ENCODE measurements around the gene TNP2.

Gene TNP2

DNA sequence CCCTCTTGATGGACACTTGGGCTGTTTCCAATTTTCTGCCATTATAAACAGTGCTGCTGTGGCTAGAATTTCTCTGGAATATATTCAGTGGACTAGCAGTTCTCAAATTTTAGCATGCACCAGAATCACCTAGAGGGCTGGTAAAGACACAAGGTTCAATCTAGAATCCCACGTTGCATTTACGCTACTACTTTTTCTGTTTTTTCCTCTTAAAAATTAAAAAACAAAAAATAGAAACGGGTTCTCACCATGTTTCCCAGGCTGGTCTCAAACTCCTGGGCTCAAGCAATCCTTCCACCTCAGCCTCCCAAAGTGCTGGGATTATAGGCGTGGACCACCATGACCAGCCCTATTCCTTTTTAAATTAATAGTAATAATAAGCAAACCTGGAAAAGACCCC, 26.5 kb upstream of the TNP2 start:
- ATAC-seq (ENCODE audit: insufficient read depth, low read depth) (no peak), DNase-seq (no peak)
- no peak overlapping the region for H3K27ac ChIP-seq (ENCODE audit: low read length)
- peaks cover 3% of the 10 kb centered on the region; the same call in 1 of the 2 replicates for H4K20me1 ChIP-seq (ENCODE audit: insufficient read depth, low read length)
- no peak overlapping the region for H3K4me3 ChIP-seq (ENCODE audit: low read depth in 1 of 2, low read length in 2 of 2)
- no peak overlapping the region for H3K4me2 ChIP-seq (ENCODE audit: insufficient read depth, low read length)
- H3K27me3 ChIP-seq (ENCODE audit: insufficient read depth, low read length, poor library complexity) = no peaks in the 10 kb centered on the region
- H3K79me2 ChIP-seq (ENCODE audit: insufficient read depth, low read length) = no peaks in the 10 kb centered on the region
- peaks cover 45% of the 10 kb centered on the region for H3K4me1 ChIP-seq (ENCODE audit: insufficient read depth, low read length)
- no peaks in the 10 kb centered on the region for H3K36me3 ChIP-seq (ENCODE audit: insufficient read depth, low read length)
- no peak overlapping the region for H2AFZ ChIP-seq (ENCODE audit: low read depth, low read length)
- no peak overlapping the region for H3K9ac ChIP-seq (ENCODE audit: low read depth, low read length)
- H3K9me3 ChIP-seq (ENCODE audit: insufficient read depth, low read length, severe bottlenecking) = no peaks in the 10 kb centered on the region
- TF ChIP-seq EZH2 (IDR thresholded peaks at IDR 0.05; ENCODE audit: borderline replicate concordance, low read depth, low read length, severe bottlenecking) = no peak
- TF ChIP-seq, protein P1, sequence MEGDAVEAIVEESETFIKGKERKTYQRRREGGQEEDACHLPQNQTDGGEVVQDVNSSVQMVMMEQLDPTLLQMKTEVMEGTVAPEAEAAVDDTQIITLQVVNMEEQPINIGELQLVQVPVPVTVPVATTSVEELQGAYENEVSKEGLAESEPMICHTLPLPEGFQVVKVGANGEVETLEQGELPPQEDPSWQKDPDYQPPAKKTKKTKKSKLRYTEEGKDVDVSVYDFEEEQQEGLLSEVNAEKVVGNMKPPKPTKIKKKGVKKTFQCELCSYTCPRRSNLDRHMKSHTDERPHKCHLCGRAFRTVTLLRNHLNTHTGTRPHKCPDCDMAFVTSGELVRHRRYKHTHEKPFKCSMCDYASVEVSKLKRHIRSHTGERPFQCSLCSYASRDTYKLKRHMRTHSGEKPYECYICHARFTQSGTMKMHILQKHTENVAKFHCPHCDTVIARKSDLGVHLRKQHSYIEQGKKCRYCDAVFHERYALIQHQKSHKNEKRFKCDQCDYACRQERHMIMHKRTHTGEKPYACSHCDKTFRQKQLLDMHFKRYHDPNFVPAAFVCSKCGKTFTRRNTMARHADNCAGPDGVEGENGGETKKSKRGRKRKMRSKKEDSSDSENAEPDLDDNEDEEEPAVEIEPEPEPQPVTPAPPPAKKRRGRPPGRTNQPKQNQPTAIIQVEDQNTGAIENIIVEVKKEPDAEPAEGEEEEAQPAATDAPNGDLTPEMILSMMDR (IDR thresholded peaks at IDR 0.05; ENCODE audit: borderline replicate concordance, extremely low read depth, low read length, poor library complexity, severe bottlenecking) = no peak

DNA sequence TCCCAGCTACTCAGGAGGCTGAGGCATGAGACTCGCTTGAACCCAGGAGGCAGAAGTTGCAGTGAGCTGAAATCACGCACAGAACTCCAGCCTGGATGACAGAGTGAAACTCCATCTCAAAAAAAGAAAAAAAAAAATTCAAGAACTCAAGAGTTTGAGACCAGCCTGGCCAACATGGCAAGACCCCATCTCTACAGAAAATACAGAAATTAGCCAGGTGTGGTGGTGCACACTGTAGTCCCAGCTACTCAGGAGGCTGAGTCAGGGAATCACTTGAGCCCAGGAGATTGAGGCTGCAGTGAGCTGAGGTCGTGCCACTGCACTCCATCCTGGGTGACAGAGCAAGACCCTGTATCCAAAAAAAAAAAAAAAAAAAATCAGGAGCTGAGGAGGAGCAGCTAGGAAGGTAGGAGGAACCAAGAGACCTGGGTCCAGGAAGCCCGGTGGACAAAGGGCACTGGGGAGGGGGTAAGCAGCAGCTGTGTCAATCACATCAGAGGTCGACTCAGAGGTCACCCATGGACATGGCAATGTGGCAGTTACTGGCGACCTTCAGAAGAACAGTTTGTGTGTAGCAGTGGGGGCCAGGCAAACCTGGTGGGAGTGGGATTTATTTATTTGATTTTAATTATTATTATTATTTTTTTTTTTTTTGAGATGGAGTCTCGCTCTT, 23.1 kb upstream of the TNP2 start:
- DNase-seq = no peak

GRCh38 chr16:11291091-11291703, 22.1 kb upstream of the TNP2 start:
- H3K36me3 ChIP-seq (ENCODE audit: insufficient read depth, low read length) = no peaks in the 10 kb centered on the region
- no peaks in the 10 kb centered on the region for H3K27me3 ChIP-seq (ENCODE audit: insufficient read depth, low read length, poor library complexity)
- no peak overlapping the region for H2AFZ ChIP-seq (ENCODE audit: low read depth, low read length)
- no peak for TF ChIP-seq EZH2 (IDR thresholded peaks at IDR 0.05; ENCODE audit: borderline replicate concordance, low read depth, low read length, severe bottlenecking)
- TF ChIP-seq, protein P1 (IDR thresholded peaks at IDR 0.05; ENCODE audit: borderline replicate concordance, extremely low read depth, low read length, poor library complexity, severe bottlenecking) = no peak
- DNase-seq (no peak), ATAC-seq (ENCODE audit: insufficient read depth, low read depth) (no peak)
- H3K79me2 ChIP-seq (ENCODE audit: insufficient read depth, low read length) = no peaks in the 10 kb centered on the region
- H4K20me1 ChIP-seq (ENCODE audit: insufficient read depth, low read length) = no peaks in the 10 kb centered on the region
- no peak overlapping the region for H3K4me3 ChIP-seq (ENCODE audit: low read depth in 1 of 2, low read length in 2 of 2)
- H3K9me3 ChIP-seq (ENCODE audit: insufficient read depth, low read length, severe bottlenecking) = no peaks in the 10 kb centered on the region
- no peak overlapping the region for H3K27ac ChIP-seq (ENCODE audit: low read length)
- no peak overlapping the region for H3K4me2 ChIP-seq (ENCODE audit: insufficient read depth, low read length)
- H3K9ac ChIP-seq (ENCODE audit: low read depth, low read length) = no peak overlapping the region
- peaks cover 4% of the 10 kb centered on the region for H3K4me1 ChIP-seq (ENCODE audit: insufficient read depth, low read length)

More for the DNA sequence above, 23.1 kb upstream of the TNP2 start:
- Histone ChIP-seq H3K9ac (ENCODE audit: low read depth, low read length) (no peak overlapping the region), H3K36me3 (ENCODE audit: insufficient read depth, low read length) (no peaks in the 10 kb centered on the region), H3K27ac (ENCODE audit: low read length) (no peak overlapping the region), H3K79me2 (ENCODE audit: insufficient read depth, low read length) (no peaks in the 10 kb centered on the region), H3K4me2 (ENCODE audit: insufficient read depth, low read length) (no peak overlapping the region), H3K4me3 (ENCODE audit: low read depth in 1 of 2, low read length in 2 of 2) (no peak overlapping the region), H3K27me3 (ENCODE audit: insufficient read depth, low read length, poor library complexity) (no peaks in the 10 kb centered on the region), H4K20me1 (ENCODE audit: insufficient read depth, low read length) (peaks cover 3% of the 10 kb centered on the region; the same call in 1 of the 2 replicates), H3K9me3 (ENCODE audit: insufficient read depth, low read length, severe bottlenecking) (no peaks in the 10 kb centered on the region), H2AFZ (ENCODE audit: low read depth, low read length) (no peak overlapping the region), H3K4me1 (ENCODE audit: insufficient read depth, low read length) (peaks cover 14% of the 10 kb centered on the region)
- ATAC-seq (ENCODE audit: insufficient read depth, low read depth) = no peak
- TF ChIP-seq, protein P1 (IDR thresholded peaks at IDR 0.05; ENCODE audit: borderline replicate concordance, extremely low read depth, low read length, poor library complexity, severe bottlenecking) = no peak
- TF ChIP-seq EZH2 (IDR thresholded peaks at IDR 0.05; ENCODE audit: borderline replicate concordance, low read depth, low read length, severe bottlenecking) = no peak
